ENCODE measurements around the gene DSG1. TPM values are rescaled to one million over a fixed set of nuclear protein-coding genes. Genes with fewer than 3 reads are reported as not detected.

Gene DSG1
- not detected in 5 replicates for total RNA-seq (2022; extraction: Qiagen RNA extraction; ENCODE audit: low read depth)

DNA sequence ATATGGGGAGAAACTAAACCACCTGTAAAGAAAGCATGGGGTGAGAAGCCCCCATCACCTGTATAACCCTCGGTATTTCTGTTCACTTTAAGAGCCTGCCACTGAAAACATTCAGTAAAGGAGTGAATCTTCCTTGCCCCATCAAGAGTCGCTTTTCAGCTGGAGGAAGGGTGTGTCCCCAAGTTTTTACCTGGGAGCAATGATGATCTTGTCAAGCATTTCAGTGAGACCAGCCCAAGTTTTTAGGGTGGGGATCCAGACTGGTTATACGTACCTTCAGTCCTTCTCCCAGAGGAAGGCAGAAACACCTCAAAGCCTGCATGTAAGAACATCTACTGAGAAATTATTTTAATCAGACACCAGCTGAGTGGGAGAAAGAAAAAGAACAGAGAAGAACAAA, at the start of gene DSG1:
Gene DSG1, plus strand, starts transcription at position 301 of the 400 bp plus-strand sequence. CDS start 141 bp downstream, outside the sequence.

DNA sequence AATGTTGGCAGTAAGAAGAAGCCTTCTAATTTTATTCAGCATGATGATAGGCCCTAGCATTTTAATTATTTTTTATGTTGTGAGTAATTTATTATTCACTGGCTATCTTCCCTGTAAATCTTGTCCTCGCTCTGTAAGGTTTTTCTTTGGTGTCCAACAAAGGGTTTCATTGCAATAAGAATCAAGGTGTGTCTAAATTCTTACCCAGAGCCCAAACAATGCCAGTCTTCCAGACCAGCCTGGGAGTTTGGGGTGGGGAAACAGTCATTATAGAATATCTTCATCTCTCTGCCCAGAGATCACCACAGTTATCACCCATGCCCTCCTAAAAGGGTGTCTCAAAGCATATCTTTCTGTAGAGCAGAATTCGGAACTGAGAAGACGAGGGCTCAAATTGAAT, 58.5 kb downstream of the DSG1 start, which contains the start of gene DSG4:
Gene DSG4, plus strand, starts transcription at position 301 of the 400 bp plus-strand sequence. CDS start 135 bp downstream, outside the sequence.

Other genes with a start within 250 kb of the DSG1 start
- 0.93 to 1.8 TPM (median 1.3 TPM) in 5 replicates for gene DSC2, start 215.7 kb upstream of the DSG1 start, total RNA-seq (2022; extraction: Qiagen RNA extraction; ENCODE audit: low read depth)
- not detected in 5 replicates for gene DSC1, start 155.3 kb upstream of the DSG1 start, total RNA-seq (2022; extraction: Qiagen RNA extraction; ENCODE audit: low read depth)
- not detected in 5 replicates for gene DSG4, start 58.6 kb downstream of the DSG1 start, total RNA-seq (2022; extraction: Qiagen RNA extraction; ENCODE audit: low read depth)
- gene DSG3, start 129.6 kb downstream of the DSG1 start, total RNA-seq (2022; extraction: Qiagen RNA extraction; ENCODE audit: low read depth) = 0.02 to 0.04 TPM (median 0.02 TPM) in 3 of 5 replicates, not detected in the others
- gene DSG2, start 180.0 kb downstream of the DSG1 start, total RNA-seq (2022; extraction: Qiagen RNA extraction; ENCODE audit: low read depth) = 29.9 to 63.9 TPM (median 58.5 TPM) in 5 replicates

All from A549 treated with RU486 at 1 μM for 4 hours (cell line).